SK-N-SH (cell line): ENCODE data around the gene PIEZO2. TPM values are rescaled to one million over a fixed set of nuclear protein-coding genes. Genes with fewer than 3 reads are reported as not detected.

Source experiments
- CTCF ChIA-PET: fragments of 300-600, 350-600 bp; formaldehyde crosslinking; extraction: SDS; loops from one replicate; lab custom pipeline; 2021; lab: Yijun Ruan, JAX
- POLR2A ChIA-PET: fragments of 350-600 bp; sonication (Branson Sonifier 250); formaldehyde crosslinking; extraction: SDS; loops from one replicate; lab custom pipeline; 2020; ENCODE audit warnings: antibody characterized with exemption, inconsistent platforms; lab: Yijun Ruan, JAX
- DNase-seq: peaks from one replicate; pipeline ENCODE4 v3.0.0; 2012
- H2AFZ ChIP-seq: fragments of 200-600 bp; sonication (generic); 2 replicates; pipeline ENCODE4 v1.8.1; 2016; ENCODE audit warnings: antibody characterized with exemption, mild to moderate bottlenecking, low read depth
- H3F3A ChIP-seq: fragments of 200-600 bp; sonication (generic); replicated peaks from 2 replicates; pipeline ENCODE3; 2016; ENCODE audit warnings: antibody characterized with exemption, mild to moderate bottlenecking; ENCODE audit not compliant: insufficient read depth
- H3K27ac ChIP-seq, 2 experiments: fragments of 200-500 bp in 1 of 2; fragments of 200-600 bp in 1 of 2; sonication (Bioruptor generic) in 1 of 2; sonication (generic), shearing (Covaris generic) in 1 of 2; 2 replicates each; pipeline versions ENCODE4 v1.5.1 to v1.6.1; 2014 to 2016; ENCODE audit warnings: low read depth in 2 of 2, inconsistent platforms in 1 of 2, low read length in 1 of 2, mild to moderate bottlenecking in 1 of 2, mixed read lengths in 1 of 2
- H3K27me3 ChIP-seq: fragments of 200-600 bp; sonication (generic), shearing (Covaris generic); 2 replicates; pipeline ENCODE4 v1.6.1; 2016; ENCODE audit warnings: mixed run types; ENCODE audit not compliant: insufficient read depth
- H3K36me3 ChIP-seq, 2 experiments: fragments of 200-500 bp in 1 of 2; fragments of 200-600 bp in 1 of 2; sonication (Bioruptor generic) in 1 of 2; sonication (generic) in 1 of 2; replicated peaks in 1 of 2; 2 replicates each; pipeline versions ENCODE3 to v1.5.1; 2014 to 2016; ENCODE audit warnings: low read length in 1 of 2, mild to moderate bottlenecking in 1 of 2; ENCODE audit not compliant: insufficient read depth in 2 of 2, control insufficient read depth in 1 of 2
- H3K4me1 ChIP-seq, 2 experiments: fragments of 200-500 bp in 1 of 2; fragments of 200-600 bp in 1 of 2; sonication (Bioruptor generic) in 1 of 2; sonication (generic), shearing (Covaris generic) in 1 of 2; 2 replicates each; pipeline versions ENCODE4 v1.5.1 to v1.6.1; 2014 to 2016; ENCODE audit warnings: low read depth in 1 of 2, low read length in 1 of 2, mixed run types in 1 of 2; ENCODE audit not compliant: insufficient read depth in 2 of 2, control insufficient read depth in 1 of 2
- H3K4me2 ChIP-seq: fragments of 200-600 bp; sonication (generic), shearing (Covaris generic); 2 replicates; pipeline ENCODE4 v1.6.1; 2017; ENCODE audit warnings: mixed run types
- H3K4me3 ChIP-seq, 2 experiments: fragments of 200-500 bp in 1 of 2; fragments of 200-600 bp in 1 of 2; sonication (Bioruptor generic) in 1 of 2; sonication (generic), shearing (Covaris generic) in 1 of 2; 2 replicates each; pipeline versions ENCODE4 v1.5.1 to v1.8.1; 2014 to 2016; ENCODE audit warnings: low read depth in 2 of 2, inconsistent platforms in 1 of 2, low read length in 1 of 2, mild to moderate bottlenecking in 1 of 2, mixed read lengths in 1 of 2, moderate library complexity in 1 of 2
- H3K79me2 ChIP-seq: fragments of 200-600 bp; sonication (generic); 2 replicates; pipeline ENCODE4 v1.8.1; 2017; ENCODE audit warnings: mild to moderate bottlenecking; ENCODE audit not compliant: insufficient read depth
- H3K9ac ChIP-seq: fragments of 200-600 bp; sonication (generic); 2 replicates; pipeline ENCODE4 v1.6.1; 2017; ENCODE audit warnings: mixed run types
- H3K9me2 ChIP-seq: fragments of 200-600 bp; sonication (generic); 2 replicates; pipeline ENCODE4 v1.6.1; 2017; ENCODE audit warnings: mixed run types
- H3K9me3 ChIP-seq: fragments of 200-600 bp; sonication (generic); 2 replicates; pipeline ENCODE4 v1.6.1; 2017; ENCODE audit warnings: mixed run types, mild to moderate bottlenecking, moderate library complexity
- H4K20me1 ChIP-seq: fragments of 200-600 bp; sonication (generic); 2 replicates; pipeline ENCODE4 v1.6.1; 2017; ENCODE audit warnings: mild to moderate bottlenecking, mixed run types; ENCODE audit not compliant: insufficient read depth
- EP300 ChIP-seq, 2 experiments: IDR thresholded peaks; 2 replicates each; pipeline versions ENCODE4 v1.4.0 to v1.6.1; 2012; ENCODE audit warnings: borderline replicate concordance in 1 of 2, low read depth in 1 of 2, low read length in 1 of 2
- FOXJ3 ChIP-seq: sonication (generic); formaldehyde crosslinking; IDR thresholded peaks from 2 replicates; pipeline ENCODE4 v1.5.1; 2020; ENCODE audit warnings: mild to moderate bottlenecking, missing genetic modification reagents
- FOXM1 ChIP-seq: IDR thresholded peaks from 2 replicates; pipeline ENCODE4 v1.4.0; 2012; ENCODE audit warnings: low read depth, mild to moderate bottlenecking
- GABPA ChIP-seq: IDR thresholded peaks from 2 replicates; pipeline ENCODE4 v1.4.0; 2012; ENCODE audit warnings: low read depth, mild to moderate bottlenecking
- JUND ChIP-seq: IDR thresholded peaks from 2 replicates; pipeline ENCODE4 v1.4.0; 2012
- MEF2A ChIP-seq: IDR thresholded peaks from 2 replicates; pipeline ENCODE4 v1.4.0; 2012; ENCODE audit warnings: low read depth, borderline replicate concordance
- NFIC ChIP-seq: IDR thresholded peaks from 2 replicates; pipeline ENCODE4 v1.4.0; 2012; ENCODE audit warnings: borderline replicate concordance
- POLR2AphosphoS5 ChIP-seq: IDR thresholded peaks from 2 replicates; pipeline ENCODE4 v1.6.1; 2012; ENCODE audit warnings: low read depth, low read length
- RAD21 ChIP-seq: IDR thresholded peaks from 2 replicates; pipeline ENCODE4 v1.6.1; 2012; ENCODE audit warnings: mild to moderate bottlenecking, low read length
- RCOR1 ChIP-seq: fragments of 150-350 bp; IDR thresholded peaks from 2 replicates; pipeline ENCODE4 v1.6.1; 2017; ENCODE audit warnings: antibody characterized with exemption, low read length
- RFX5 ChIP-seq: IDR thresholded peaks from 2 replicates; pipeline ENCODE4 v1.6.1; 2012; ENCODE audit warnings: mild to moderate bottlenecking, improper control_type of control experiment, low read length
- SMC3 ChIP-seq: IDR thresholded peaks from 2 replicates; pipeline ENCODE4 v1.6.1; 2012; ENCODE audit warnings: low read depth, low read length, improper control_type of control experiment
- TAF1 ChIP-seq: IDR thresholded peaks from 2 replicates; pipeline ENCODE4 v1.6.1; 2012; ENCODE audit warnings: low read depth, mild to moderate bottlenecking, low read length, moderate library complexity, borderline replicate concordance
- TCF12 ChIP-seq: IDR thresholded peaks from 2 replicates; pipeline ENCODE4 v1.4.0; 2012
- YY1 ChIP-seq: IDR thresholded peaks from 2 replicates; pipeline ENCODE4 v1.4.0; 2012; ENCODE audit warnings: low read depth, mild to moderate bottlenecking
- WGBS: methylation state at CpG from one replicate; pipeline ENCODE4 v1.1.6; 2017; ENCODE audit warnings: low lambda C conversion rate; 5-methylcytosine and 5-hydroxymethylcytosine counted together
- polyA plus RNA-seq, 3 experiments: library from polyadenylated mRNA; depleted of rRNA; stranded (reverse); fragments of >200 nt; gene quantifications; 2 replicates each; pipeline ENCODE4 v1.2.3, GENCODE V29; 2012
- TF ChIP-seq, protein P1 (sequence below): IDR thresholded peaks from 2 replicates; pipeline ENCODE4 v1.4.0; 2012; ENCODE audit warnings: low read depth, borderline replicate concordance
- TF ChIP-seq, protein P2 (sequence below): fragments of 150-350 bp; IDR thresholded peaks from 2 replicates; pipeline ENCODE4 v1.6.1; 2016; ENCODE audit warnings: mild to moderate bottlenecking, low read depth, low read length
- TF ChIP-seq, protein P3 (sequence below): IDR thresholded peaks from 2 replicates; pipeline ENCODE4 v1.6.1; 2012; ENCODE audit warnings: mild to moderate bottlenecking, low read depth, low read length, moderate library complexity
- TF ChIP-seq, protein P4 (sequence below): IDR thresholded peaks from 2 replicates; pipeline ENCODE4 v1.4.0; 2012; ENCODE audit warnings: low read depth
- TF ChIP-seq, protein P5 (sequence below): IDR thresholded peaks from 2 replicates; pipeline ENCODE4 v1.4.0; 2012; ENCODE audit warnings: low read depth, borderline replicate concordance
- TF ChIP-seq, protein P6 (sequence below): fragments of 150-350 bp; IDR thresholded peaks from 2 replicates; pipeline ENCODE4 v1.6.1; 2017; ENCODE audit warnings: antibody characterized with exemption, low read length, low read depth, borderline replicate concordance

Gene PIEZO2
- polyA plus RNA-seq, 1 of the 3 experiments (the other 2 are of a cell fraction) = not detected

DNA sequence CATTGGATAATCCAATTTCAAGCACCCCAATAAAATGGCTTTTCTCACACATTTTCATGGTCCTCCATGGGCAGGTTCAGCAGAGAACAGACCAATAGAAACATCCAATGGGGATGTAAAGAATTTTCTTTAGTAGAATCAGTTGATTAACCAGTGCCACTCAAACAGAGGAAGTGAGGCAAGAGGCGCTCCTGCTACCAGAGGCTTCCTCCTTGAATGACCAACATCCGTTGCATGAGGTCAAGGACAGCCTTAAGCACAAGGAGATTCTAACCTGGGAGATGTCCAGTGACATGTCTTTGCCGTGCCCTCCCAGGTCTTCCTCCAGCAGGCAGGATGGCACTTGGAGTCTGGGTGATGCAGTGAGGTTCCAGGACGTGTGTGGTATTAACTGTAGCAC, 146.6 kb downstream of the PIEZO2 start:
- CTCF ChIA-PET = no interaction called here
- 3% methylated on average over 3 of the region's 4 CpGs for WGBS
- POLR2A ChIA-PET = no interaction called here

DNA sequence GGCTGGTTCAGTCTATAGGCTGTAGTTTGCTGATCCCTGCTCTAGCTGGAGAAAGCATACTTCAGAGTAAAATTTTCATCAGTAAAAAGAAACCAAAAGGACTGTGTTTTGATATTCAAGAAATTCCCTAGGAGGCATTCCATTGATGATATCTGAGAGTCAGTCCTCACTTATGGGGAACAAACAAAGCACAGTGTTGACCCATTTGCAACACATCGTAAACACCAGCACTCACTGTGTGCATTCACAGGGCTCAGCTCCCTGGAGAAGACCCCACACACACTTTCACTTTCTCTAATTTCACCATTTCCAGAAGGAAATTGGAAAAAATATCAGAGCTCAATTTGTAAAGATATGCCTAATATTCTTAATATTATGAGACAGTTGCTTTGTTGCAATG, 147.1 kb downstream of the PIEZO2 start:
- Histone ChIP-seq H3K4me2 (no peak overlapping the region), H3K27ac (no peak overlapping the region), H3K4me1 (no peaks in the 10 kb centered on the region), H3K9ac (no peak overlapping the region), H3K4me3 (no peak overlapping the region), H3K27me3 (no peaks in the 10 kb centered on the region), H3K36me3 (no peaks in the 10 kb centered on the region), H4K20me1 (no peaks in the 10 kb centered on the region), H2AFZ (no peak overlapping the region), H3F3A (no peaks in the 10 kb centered on the region), H3K9me2 (no peaks in the 10 kb centered on the region), H3K9me3 (no peaks in the 10 kb centered on the region), H3K79me2 (no peaks in the 10 kb centered on the region)
- CTCF ChIA-PET = no interaction called here
- 64% methylated on average over 1 of the region's 1 CpG for WGBS
- POLR2A ChIA-PET = no interaction called here
- no peak for DNase-seq
- TF ChIP-seq RAD21 (no peak), RCOR1 (no peak), EP300 (IDR thresholded peaks at IDR 0.05; ENCODE audit: borderline replicate concordance in 1 of 2, low read depth in 1 of 2, low read length in 1 of 2) (no peak), RFX5 (no peak), JUND (no peak), NFIC (no peak), TAF1 (no peak), GABPA (no peak), TCF12 (no peak), FOXM1 (no peak), MEF2A (no peak), SMC3 (no peak)
- TF ChIP-seq, protein P1, sequence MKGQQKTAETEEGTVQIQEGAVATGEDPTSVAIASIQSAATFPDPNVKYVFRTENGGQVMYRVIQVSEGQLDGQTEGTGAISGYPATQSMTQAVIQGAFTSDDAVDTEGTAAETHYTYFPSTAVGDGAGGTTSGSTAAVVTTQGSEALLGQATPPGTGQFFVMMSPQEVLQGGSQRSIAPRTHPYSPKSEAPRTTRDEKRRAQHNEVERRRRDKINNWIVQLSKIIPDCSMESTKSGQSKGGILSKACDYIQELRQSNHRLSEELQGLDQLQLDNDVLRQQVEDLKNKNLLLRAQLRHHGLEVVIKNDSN = no peak
- TF ChIP-seq, protein P2, sequence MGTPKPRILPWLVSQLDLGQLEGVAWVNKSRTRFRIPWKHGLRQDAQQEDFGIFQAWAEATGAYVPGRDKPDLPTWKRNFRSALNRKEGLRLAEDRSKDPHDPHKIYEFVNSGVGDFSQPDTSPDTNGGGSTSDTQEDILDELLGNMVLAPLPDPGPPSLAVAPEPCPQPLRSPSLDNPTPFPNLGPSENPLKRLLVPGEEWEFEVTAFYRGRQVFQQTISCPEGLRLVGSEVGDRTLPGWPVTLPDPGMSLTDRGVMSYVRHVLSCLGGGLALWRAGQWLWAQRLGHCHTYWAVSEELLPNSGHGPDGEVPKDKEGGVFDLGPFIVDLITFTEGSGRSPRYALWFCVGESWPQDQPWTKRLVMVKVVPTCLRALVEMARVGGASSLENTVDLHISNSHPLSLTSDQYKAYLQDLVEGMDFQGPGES = no peak
- TF ChIP-seq, protein P3, sequence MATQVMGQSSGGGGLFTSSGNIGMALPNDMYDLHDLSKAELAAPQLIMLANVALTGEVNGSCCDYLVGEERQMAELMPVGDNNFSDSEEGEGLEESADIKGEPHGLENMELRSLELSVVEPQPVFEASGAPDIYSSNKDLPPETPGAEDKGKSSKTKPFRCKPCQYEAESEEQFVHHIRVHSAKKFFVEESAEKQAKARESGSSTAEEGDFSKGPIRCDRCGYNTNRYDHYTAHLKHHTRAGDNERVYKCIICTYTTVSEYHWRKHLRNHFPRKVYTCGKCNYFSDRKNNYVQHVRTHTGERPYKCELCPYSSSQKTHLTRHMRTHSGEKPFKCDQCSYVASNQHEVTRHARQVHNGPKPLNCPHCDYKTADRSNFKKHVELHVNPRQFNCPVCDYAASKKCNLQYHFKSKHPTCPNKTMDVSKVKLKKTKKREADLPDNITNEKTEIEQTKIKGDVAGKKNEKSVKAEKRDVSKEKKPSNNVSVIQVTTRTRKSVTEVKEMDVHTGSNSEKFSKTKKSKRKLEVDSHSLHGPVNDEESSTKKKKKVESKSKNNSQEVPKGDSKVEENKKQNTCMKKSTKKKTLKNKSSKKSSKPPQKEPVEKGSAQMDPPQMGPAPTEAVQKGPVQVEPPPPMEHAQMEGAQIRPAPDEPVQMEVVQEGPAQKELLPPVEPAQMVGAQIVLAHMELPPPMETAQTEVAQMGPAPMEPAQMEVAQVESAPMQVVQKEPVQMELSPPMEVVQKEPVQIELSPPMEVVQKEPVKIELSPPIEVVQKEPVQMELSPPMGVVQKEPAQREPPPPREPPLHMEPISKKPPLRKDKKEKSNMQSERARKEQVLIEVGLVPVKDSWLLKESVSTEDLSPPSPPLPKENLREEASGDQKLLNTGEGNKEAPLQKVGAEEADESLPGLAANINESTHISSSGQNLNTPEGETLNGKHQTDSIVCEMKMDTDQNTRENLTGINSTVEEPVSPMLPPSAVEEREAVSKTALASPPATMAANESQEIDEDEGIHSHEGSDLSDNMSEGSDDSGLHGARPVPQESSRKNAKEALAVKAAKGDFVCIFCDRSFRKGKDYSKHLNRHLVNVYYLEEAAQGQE = no peak
- TF ChIP-seq, protein P4, sequence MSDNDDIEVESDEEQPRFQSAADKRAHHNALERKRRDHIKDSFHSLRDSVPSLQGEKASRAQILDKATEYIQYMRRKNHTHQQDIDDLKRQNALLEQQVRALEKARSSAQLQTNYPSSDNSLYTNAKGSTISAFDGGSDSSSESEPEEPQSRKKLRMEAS = no peak

More for the DNA sequence above, 146.6 kb downstream of the PIEZO2 start:
- Histone ChIP-seq H2AFZ (no peak overlapping the region), H3K4me1 (no peaks in the 10 kb centered on the region), H3K9ac (no peak overlapping the region), H3K9me2 (no peaks in the 10 kb centered on the region), H3K27ac (no peak overlapping the region), H3K9me3 (no peaks in the 10 kb centered on the region), H4K20me1 (no peaks in the 10 kb centered on the region), H3K4me2 (no peak overlapping the region), H3K4me3 (no peak overlapping the region), H3K36me3 (no peaks in the 10 kb centered on the region), H3F3A (no peaks in the 10 kb centered on the region), H3K27me3 (no peaks in the 10 kb centered on the region), H3K79me2 (no peaks in the 10 kb centered on the region)
- no peak for DNase-seq
- TF ChIP-seq POLR2AphosphoS5 (no peak), GABPA (no peak), FOXJ3 (CRISPR knock-in tag) (no peak), YY1 (no peak), SMC3 (no peak)
- TF ChIP-seq, protein P5, sequence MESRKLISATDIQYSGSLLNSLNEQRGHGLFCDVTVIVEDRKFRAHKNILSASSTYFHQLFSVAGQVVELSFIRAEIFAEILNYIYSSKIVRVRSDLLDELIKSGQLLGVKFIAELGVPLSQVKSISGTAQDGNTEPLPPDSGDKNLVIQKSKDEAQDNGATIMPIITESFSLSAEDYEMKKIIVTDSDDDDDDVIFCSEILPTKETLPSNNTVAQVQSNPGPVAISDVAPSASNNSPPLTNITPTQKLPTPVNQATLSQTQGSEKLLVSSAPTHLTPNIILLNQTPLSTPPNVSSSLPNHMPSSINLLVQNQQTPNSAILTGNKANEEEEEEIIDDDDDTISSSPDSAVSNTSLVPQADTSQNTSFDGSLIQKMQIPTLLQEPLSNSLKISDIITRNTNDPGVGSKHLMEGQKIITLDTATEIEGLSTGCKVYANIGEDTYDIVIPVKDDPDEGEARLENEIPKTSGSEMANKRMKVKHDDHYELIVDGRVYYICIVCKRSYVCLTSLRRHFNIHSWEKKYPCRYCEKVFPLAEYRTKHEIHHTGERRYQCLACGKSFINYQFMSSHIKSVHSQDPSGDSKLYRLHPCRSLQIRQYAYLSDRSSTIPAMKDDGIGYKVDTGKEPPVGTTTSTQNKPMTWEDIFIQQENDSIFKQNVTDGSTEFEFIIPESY = no peak
- TF ChIP-seq, protein P6, sequence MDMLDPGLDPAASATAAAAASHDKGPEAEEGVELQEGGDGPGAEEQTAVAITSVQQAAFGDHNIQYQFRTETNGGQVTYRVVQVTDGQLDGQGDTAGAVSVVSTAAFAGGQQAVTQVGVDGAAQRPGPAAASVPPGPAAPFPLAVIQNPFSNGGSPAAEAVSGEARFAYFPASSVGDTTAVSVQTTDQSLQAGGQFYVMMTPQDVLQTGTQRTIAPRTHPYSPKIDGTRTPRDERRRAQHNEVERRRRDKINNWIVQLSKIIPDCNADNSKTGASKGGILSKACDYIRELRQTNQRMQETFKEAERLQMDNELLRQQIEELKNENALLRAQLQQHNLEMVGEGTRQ = no peak
